Coronary artery (tissue), 2 donors: ENCODE results near the gene AKAP13.

Experiments
- DNase-seq: peaks from one replicate; pipeline ENCODE4 v3.0.0-alpha.2; 2017; ENCODE audit warnings: low spot score
- H3K27ac ChIP-seq, 2 donors: fragments of 200-600 bp; sonication (generic); one replicate each; pipeline ENCODE4 v1.5.1; 2016 to 2019
- H3K4me3 ChIP-seq: fragments of 200-600 bp; sonication (generic); 2 replicates; pipeline ENCODE4 v1.5.1; 2016; ENCODE audit warnings: mild to moderate bottlenecking, moderate library complexity
- CTCF ChIP-seq: fragments of 200-600 bp; sonication (generic); IDR thresholded peaks from one replicate; pipeline ENCODE4 v1.5.1; 2019; ENCODE audit warnings: antibody characterized with exemption

The AKAP13 gene

GRCh38 chr15:85386261-85386660, 5.9 kb downstream of the AKAP13 start:
- Histone ChIP-seq H3K4me3 (no peak overlapping the region), H3K27ac (no peak overlapping the region)
- no peak for DNase-seq
- TF ChIP-seq CTCF, result no peak

GRCh38 chr15:85388566-85389305, 8.3 kb downstream of the AKAP13 start:
- no peak for DNase-seq
- no peak for TF ChIP-seq CTCF
- Histone ChIP-seq H3K4me3 (no peak overlapping the region), H3K27ac (no peak overlapping the region)

GRCh38 chr15:85389306-85389650, 8.9 kb downstream of the AKAP13 start:
- no peak for TF ChIP-seq CTCF
- Histone ChIP-seq H3K4me3 (no peak overlapping the region), H3K27ac (no peak overlapping the region)
- no peak for DNase-seq

GRCh38 chr15:85389772-85390171, 9.4 kb downstream of the AKAP13 start:
- no peak overlapping the region for H3K4me3 ChIP-seq
- TF ChIP-seq CTCF, result no peak
- DNase-seq, result no peak
- H3K27ac ChIP-seq, result no peak overlapping the region

- DNase-seq, result no peak
- Histone ChIP-seq H3K4me3 (no peak overlapping the region), H3K27ac (no peak overlapping the region)
- no peak for TF ChIP-seq CTCF
Measured at GRCh38 chr15:85393210-85393609, 12.8 kb downstream of the AKAP13 start.

- no peak for DNase-seq
- Histone ChIP-seq H3K27ac (no peak overlapping the region), H3K4me3 (no peak overlapping the region)
- TF ChIP-seq CTCF, result no peak
Measured at GRCh38 chr15:85394554-85395333, 14.3 kb downstream of the AKAP13 start.

GRCh38 chr15:85396554-85396953, 16.2 kb downstream of the AKAP13 start:
- DNase-seq, result no peak
- TF ChIP-seq CTCF, result no peak
- H3K27ac ChIP-seq, result no peak overlapping the region
- H3K4me3 ChIP-seq, result no peak overlapping the region
